ENCODE measurements around the gene PRKAG2.

PRKAG2 gene

DNA sequence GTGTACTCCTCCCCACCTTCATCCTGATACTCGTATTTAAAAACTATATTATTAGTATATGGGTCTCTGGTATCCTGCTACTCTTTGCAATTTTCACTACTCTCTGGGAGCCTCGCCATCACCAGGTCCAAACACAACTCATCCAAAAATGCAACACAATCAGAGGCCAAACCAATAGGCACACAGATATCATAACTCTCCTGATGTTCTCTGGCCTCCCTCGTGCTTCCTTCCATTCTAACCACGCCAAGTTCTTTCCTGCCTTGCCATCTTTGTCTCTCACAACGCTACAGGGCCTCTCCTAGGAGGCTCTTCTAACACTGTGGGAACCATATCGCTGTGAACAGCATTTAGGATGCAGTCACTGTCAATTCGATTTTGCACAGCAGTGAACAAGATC, 364.6 kb downstream of the PRKAG2 start:
- no peak for DNase-seq (ENCODE audit: low spot score)

DNA sequence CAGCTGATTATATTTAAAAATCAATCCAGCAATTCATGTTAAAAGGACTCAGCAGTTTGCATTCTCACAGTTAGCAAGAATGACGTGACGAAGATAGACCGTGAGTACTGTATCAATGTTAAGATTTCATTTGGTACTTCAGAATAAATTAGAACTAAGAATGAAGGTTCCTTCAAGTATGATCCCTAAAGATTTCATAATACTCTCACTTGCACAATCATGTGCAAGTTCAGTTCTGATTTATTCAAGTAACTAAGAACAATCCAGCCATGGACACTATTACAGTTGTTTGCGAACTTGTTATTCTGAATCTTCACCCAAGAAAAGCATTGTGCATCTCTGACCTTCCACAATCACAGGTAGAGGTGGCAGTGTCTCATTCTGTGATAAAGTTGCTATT, 365.0 kb downstream of the PRKAG2 start:
- DNase-seq (ENCODE audit: low spot score) = no peak

DNA sequence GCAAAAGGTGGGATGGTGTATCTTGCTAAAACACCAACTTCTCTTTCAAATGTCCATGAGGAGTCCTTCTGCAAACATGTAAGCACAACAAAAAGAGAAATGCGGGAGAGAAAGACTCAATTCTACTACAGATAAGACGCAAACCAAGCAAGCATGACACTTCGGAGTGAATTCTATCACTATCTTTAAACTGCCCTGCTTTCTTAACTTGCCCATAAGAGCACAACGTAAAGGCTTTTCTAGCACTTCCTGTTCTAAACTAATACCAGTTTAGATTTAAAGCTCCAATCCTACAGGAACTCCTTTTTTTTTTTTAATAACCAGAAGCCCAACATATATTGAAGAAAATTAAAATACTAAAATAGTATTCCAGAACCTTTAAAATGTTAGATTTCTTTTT, 365.6 kb downstream of the PRKAG2 start:
- no peak for DNase-seq (ENCODE audit: low spot score)

DNA sequence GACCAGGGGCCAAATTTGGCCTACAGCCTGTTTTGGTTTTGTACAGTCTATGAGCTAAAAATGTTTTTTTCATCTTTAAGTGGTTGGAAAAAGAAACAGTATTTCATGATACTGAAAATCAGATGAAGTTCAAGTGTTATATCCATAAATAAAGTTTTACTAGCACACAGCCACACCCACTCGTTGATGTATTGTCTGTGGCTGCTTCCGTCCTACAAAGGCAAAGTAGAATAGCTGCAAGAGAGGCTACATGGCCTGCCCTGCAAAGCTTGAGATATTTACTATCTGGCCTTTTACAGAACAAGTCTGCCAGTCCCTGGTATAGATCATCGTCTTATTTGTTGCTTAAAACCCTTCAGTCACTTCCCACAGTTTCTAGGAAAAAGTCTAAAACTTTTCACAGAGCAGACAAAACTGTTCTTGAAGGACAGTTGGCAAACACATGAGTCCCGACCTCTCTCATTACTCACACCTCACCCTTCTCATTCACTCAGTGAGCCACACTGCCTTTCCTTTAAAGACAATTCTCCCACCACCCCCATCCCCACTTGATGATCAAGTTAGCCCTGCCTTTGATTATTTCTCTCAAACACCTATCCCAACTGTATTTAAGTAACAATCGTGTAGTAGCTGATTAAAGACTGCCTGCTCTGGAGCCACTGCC, 367.1 kb downstream of the PRKAG2 start:
- DNase-seq (ENCODE audit: low spot score) = no peak

DNA sequence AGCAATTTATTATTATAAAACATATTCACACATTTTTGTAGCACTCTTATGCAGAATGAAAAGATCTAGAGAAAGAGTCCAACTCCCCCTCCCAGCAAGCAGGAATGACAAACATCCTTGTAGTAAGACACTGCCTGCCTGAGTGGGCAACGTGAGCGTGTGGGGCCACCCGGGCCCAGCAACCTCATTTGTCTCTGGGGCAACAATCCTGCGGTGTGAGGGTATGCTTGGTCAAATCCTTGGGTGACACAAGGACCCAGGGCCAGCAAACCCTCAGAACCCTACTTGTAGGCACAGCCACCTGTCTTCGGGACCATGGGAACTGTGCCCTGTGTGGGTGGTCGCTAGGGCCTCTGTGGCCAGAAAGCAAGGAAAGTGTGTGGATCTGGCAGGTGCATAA, 367.9 kb downstream of the PRKAG2 start:
- DNase-seq (ENCODE audit: low spot score) = no peak

DNA sequence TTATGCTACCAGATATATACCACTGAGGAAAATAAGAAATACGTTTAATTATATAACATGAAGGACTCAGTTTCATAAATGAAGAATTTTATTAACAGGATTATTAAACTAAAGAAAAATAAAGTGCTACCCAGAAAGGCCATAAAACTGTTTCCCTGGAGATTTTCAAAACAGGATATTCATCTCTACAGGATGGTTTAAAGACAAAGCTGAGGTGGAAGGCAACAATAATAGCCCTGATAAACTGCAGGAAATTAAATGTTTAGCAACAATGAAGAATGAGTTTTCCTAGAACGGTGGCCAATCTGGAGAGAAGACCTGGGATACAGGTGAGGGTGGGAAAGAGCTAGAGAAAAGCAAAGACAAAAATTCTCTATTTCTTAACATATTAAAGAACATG, 369.1 kb downstream of the PRKAG2 start:
- DNase-seq (ENCODE audit: low spot score) = no peak

DNA sequence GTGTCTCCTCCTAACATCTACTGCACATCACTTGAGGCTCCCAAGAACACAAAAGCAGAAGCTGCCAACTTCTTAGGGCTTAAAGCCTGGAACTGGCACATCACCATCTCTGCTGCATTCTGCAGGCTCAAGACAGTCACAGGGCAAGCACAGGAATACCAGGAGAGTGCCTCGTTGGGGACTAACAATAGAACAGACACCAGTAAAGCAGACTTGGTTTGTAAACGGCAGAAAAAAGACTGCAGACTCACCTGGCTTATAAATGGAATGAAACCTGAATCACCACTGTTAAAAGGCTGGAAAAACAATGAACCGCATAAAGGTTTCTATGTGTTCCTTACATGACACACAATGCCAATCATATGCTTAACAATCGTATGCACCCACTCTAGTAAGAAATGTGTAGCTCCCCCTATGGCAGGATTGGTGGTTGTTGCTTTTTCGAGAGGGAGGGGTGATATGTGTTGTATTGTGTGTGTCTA, 370.0 kb downstream of the PRKAG2 start:
- no peak for DNase-seq (ENCODE audit: low spot score)

Data from CD4-positive, alpha-beta T cell treated with Interleukin-6 at 100 ng/mL for 8 hours (primary cell).